OCI-LY7 (cell line): Measurements from ENCODE around the gene NID2. TPM values are rescaled to one million over a fixed set of nuclear protein-coding genes. Genes with fewer than 3 reads are reported as not detected.

Experiments
- BruUV-seq: library from RNA; stranded (reverse); fragments of 400-500 nt; replicated peaks from 2 replicates; lab custom pipeline; 2021; lab: Mats Ljungman, UMichigan
- CTCF ChIA-PET: fragments of 300-600 bp; sonication (Branson Sonifier 250); formaldehyde crosslinking; loops from one replicate; lab custom pipeline; 2022; ENCODE audit warnings: antibody characterized with exemption; ENCODE audit not compliant: unreplicated experiment; lab: Charles Lee
- POLR2A ChIA-PET: fragments of 300-600 bp; sonication (Branson Sonifier 250); formaldehyde crosslinking; loops from one replicate; lab custom pipeline; 2022; ENCODE audit warnings: antibody characterized with exemption; lab: Charles Lee
- DNase-seq: peaks from one replicate; pipeline ENCODE4 v3.0.0-alpha.2; 2015; ENCODE audit warnings: low spot score
- H2AFZ ChIP-seq: fragments of 200-600 bp; sonication (generic), shearing (Covaris generic); 2 replicates; pipeline ENCODE4 v1.6.1; 2014; ENCODE audit warnings: mild to moderate bottlenecking, antibody characterized with exemption, low read length, moderate library complexity
- H3K27ac ChIP-seq: fragments of 200-600 bp; sonication (generic); 2 replicates; pipeline ENCODE4 v1.5.1; 2014; ENCODE audit warnings: mixed run types, low read depth, mild to moderate bottlenecking, moderate library complexity, low read length, inconsistent platforms; ENCODE audit not compliant: poor library complexity, severe bottlenecking
- H3K36me3 ChIP-seq: fragments of 200-600 bp; sonication (generic); 2 replicates; pipeline ENCODE4 v1.6.1; 2014; ENCODE audit warnings: mild to moderate bottlenecking, antibody characterized with exemption, low read length, moderate library complexity, mixed read lengths; ENCODE audit not compliant: insufficient read depth
- H3K4me1 ChIP-seq: fragments of 200-600 bp; sonication (generic); 2 replicates; pipeline ENCODE4 v1.5.1; 2014; ENCODE audit warnings: mild to moderate bottlenecking, low read length; ENCODE audit not compliant: insufficient read depth, poor library complexity, severe bottlenecking
- H3K4me2 ChIP-seq: fragments of 200-600 bp; sonication (generic); 2 replicates; pipeline ENCODE4 v1.6.1; 2014; ENCODE audit warnings: mild to moderate bottlenecking, low read length
- H3K4me3 ChIP-seq: fragments of 200-600 bp; sonication (generic); 2 replicates; pipeline ENCODE4 v1.5.1; 2014; ENCODE audit warnings: mild to moderate bottlenecking, low read depth, low read length; ENCODE audit not compliant: poor library complexity, severe bottlenecking
- H3K79me2 ChIP-seq: fragments of 200-600 bp; sonication (generic); 2 replicates; pipeline ENCODE4 v1.6.1; 2016; ENCODE audit warnings: low read depth, mild to moderate bottlenecking, low read length, moderate library complexity, mixed read lengths; ENCODE audit not compliant: insufficient read depth
- H3K9me2 ChIP-seq: fragments of 200-600 bp; sonication (generic); 2 replicates; pipeline ENCODE4 v1.6.1; 2016; ENCODE audit warnings: mild to moderate bottlenecking, low read length, mixed read lengths; ENCODE audit not compliant: insufficient read depth
- H3K9me3 ChIP-seq: fragments of 200-600 bp; sonication (generic); 2 replicates; pipeline ENCODE4 v1.6.1; 2014; ENCODE audit warnings: mild to moderate bottlenecking, mixed run types, low read length, mixed read lengths
- H4K20me1 ChIP-seq: fragments of 200-600 bp; sonication (generic); 2 replicates; pipeline ENCODE4 v1.6.1; 2014; ENCODE audit warnings: mild to moderate bottlenecking, antibody characterized with exemption, low read length, moderate library complexity, mixed read lengths; ENCODE audit not compliant: insufficient read depth
- EZH2phosphoT487 ChIP-seq: fragments of 200-600 bp; sonication (generic); IDR thresholded peaks from 2 replicates; pipeline ENCODE4 v1.6.1; 2018; ENCODE audit warnings: low read depth, borderline replicate concordance, mild to moderate bottlenecking, mixed run types, antibody characterized with exemption, low read length, moderate library complexity, mixed read lengths
- intact Hi-C: fragments of 100-400 bp; cut with micrococcal nuclease; formaldehyde crosslinking; loops from one replicate; pipeline ENCODE4 v1.10.0; 2022; ENCODE audit not compliant: unreplicated experiment
- total RNA-seq, 2 experiments: library from RNA; depleted of rRNA in 1 of 2; stranded (reverse); fragments of >200 nt in 1 of 2; shearing (Covaris generic) in 1 of 2; gene quantifications; 2 replicates each; pipeline ENCODE4 v1.2.3, GENCODE V29; 2014 to 2022
- TF ChIP-seq, protein P1 (sequence below): fragments of 200-600 bp; sonication (generic); conservative IDR thresholded peaks from 2 replicates; pipeline ENCODE4 v1.5.1; 2014; ENCODE audit warnings: mild to moderate bottlenecking, antibody characterized with exemption, low read length, moderate library complexity, mixed read lengths

The NID2 gene
- total RNA-seq, 2 experiments from 2014 or later, result not detected

DNA sequence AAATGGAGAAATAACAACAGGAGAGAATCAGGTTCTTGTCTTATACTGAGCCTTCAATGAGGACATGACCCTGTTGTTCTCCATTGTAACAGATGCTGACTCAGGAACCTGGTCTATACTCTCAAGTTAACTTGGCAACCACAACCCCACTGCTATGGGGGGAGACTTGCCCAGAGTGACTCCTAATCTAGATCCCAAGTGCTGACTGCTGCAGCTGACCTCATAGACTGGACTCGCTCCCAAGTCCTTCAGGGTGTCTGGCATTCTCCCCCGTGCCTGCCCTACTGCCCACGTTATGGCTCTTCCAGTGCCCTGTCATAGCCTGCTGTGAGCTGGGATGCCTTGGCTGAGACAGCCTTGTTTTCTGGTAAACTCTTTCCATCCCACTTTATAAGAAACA lies 37.1 kb downstream of the NID2 start:
- ChIA-PET POLR2A (no interaction called here), CTCF (no interaction called here)
- TF ChIP-seq, protein P1, sequence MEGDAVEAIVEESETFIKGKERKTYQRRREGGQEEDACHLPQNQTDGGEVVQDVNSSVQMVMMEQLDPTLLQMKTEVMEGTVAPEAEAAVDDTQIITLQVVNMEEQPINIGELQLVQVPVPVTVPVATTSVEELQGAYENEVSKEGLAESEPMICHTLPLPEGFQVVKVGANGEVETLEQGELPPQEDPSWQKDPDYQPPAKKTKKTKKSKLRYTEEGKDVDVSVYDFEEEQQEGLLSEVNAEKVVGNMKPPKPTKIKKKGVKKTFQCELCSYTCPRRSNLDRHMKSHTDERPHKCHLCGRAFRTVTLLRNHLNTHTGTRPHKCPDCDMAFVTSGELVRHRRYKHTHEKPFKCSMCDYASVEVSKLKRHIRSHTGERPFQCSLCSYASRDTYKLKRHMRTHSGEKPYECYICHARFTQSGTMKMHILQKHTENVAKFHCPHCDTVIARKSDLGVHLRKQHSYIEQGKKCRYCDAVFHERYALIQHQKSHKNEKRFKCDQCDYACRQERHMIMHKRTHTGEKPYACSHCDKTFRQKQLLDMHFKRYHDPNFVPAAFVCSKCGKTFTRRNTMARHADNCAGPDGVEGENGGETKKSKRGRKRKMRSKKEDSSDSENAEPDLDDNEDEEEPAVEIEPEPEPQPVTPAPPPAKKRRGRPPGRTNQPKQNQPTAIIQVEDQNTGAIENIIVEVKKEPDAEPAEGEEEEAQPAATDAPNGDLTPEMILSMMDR, result no peak
- TF ChIP-seq EZH2phosphoT487, result no peak
- no peak overlapping the region for H3K4me2 ChIP-seq
- H3K9me2 ChIP-seq, result no peaks in the 10 kb centered on the region
- BruUV-seq, result no TSS peak
- H3K9me3 ChIP-seq, result no peaks in the 10 kb centered on the region
- no peak overlapping the region for H3K27ac ChIP-seq
- no peak overlapping the region for H3K4me3 ChIP-seq
- no peaks in the 10 kb centered on the region for H4K20me1 ChIP-seq
- H3K79me2 ChIP-seq, result no peaks in the 10 kb centered on the region
- no peak overlapping the region for H2AFZ ChIP-seq
- H3K36me3 ChIP-seq, result no peaks in the 10 kb centered on the region
- H3K4me1 ChIP-seq, result no peaks in the 10 kb centered on the region
- DNase-seq, result no peak
- intact Hi-C loops, result no loop called here

DNA sequence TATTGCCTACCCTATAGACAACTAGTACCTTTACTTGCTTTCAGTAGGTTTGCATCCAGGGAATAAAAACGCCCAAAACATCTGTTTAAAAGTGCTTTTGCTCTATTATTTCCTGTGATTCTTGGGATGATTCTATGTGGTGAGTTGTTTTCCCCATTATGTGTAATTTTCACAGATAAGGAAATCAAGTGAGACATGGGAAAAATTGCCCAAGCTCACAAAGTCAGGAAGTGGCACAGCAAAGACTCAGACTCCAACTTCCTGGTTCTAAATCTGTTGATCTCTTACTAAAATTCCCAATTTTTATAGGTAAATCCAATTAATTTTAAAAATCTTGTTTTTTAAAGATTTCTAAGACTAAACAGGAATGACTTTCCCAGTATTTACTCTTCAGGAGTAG lies 39.0 kb downstream of the NID2 start:
- CTCF ChIA-PET, result no interaction called here
- no peaks in the 10 kb centered on the region for H3K79me2 ChIP-seq

GRCh38 chr14:52026901-52027300 lies 42.0 kb downstream of the NID2 start:
- H2AFZ ChIP-seq, result no peak overlapping the region
- intact Hi-C loops, result no loop called here
- no peak overlapping the region for H3K4me3 ChIP-seq
- no TSS peak for BruUV-seq
- no peak overlapping the region for H3K4me2 ChIP-seq
- no peaks in the 10 kb centered on the region for H3K79me2 ChIP-seq
- no peak overlapping the region for H3K27ac ChIP-seq
- ChIA-PET POLR2A (no interaction called here), CTCF (no interaction called here)
- DNase-seq, result no peak
- H3K9me3 ChIP-seq, result no peaks in the 10 kb centered on the region
- H3K36me3 ChIP-seq, result no peaks in the 10 kb centered on the region
- no peaks in the 10 kb centered on the region for H3K9me2 ChIP-seq
- TF ChIP-seq, protein P1, result no peak
- TF ChIP-seq EZH2phosphoT487, result no peak
- no peaks in the 10 kb centered on the region for H3K4me1 ChIP-seq
- no peaks in the 10 kb centered on the region for H4K20me1 ChIP-seq

More for the DNA sequence above, 39.0 kb downstream of the NID2 start:
- Histone ChIP-seq H3K9me3 (no peaks in the 10 kb centered on the region), H3K4me1 (no peaks in the 10 kb centered on the region), H4K20me1 (no peaks in the 10 kb centered on the region), H3K4me2 (no peak overlapping the region), H3K4me3 (no peak overlapping the region), H2AFZ (no peak overlapping the region), H3K36me3 (no peaks in the 10 kb centered on the region), H3K27ac (no peak overlapping the region), H3K9me2 (no peaks in the 10 kb centered on the region)
- BruUV-seq, result no TSS peak
- POLR2A ChIA-PET, result interaction anchor here (0.7 kb wide), 1 partner anchor 9 kb away, joined by 3 read pairs; no protein-coding TSS in a partner anchor
- TF ChIP-seq, protein P1, result no peak
- TF ChIP-seq EZH2phosphoT487, result no peak
- no peak for DNase-seq
- intact Hi-C loops, result no loop called here
